IPS DF 6.9 (cell line): Measurements from ENCODE around the gene CHIC2.
"Not testable (repeated sequence)": the region's sequence is repeated elsewhere in the genome, so short reads cannot be mapped to it uniquely, and the experiment has no call there.

Source experiments
- DNase-seq: peaks from one replicate; pipeline ENCODE4 v3.0.0-alpha.2; 2013; ENCODE audit warnings: low read depth, low spot score
- H3K27ac ChIP-seq: one replicate; pipeline ENCODE4 v1.5.1; 2013; ENCODE audit warnings: low read length, control low read depth
- H3K27me3 ChIP-seq: 2 replicates; pipeline ENCODE4 v1.6.1; 2013; ENCODE audit warnings: mild to moderate bottlenecking, low read length; ENCODE audit not compliant: control insufficient read depth, insufficient read depth
- H3K36me3 ChIP-seq: 2 replicates; pipeline ENCODE4 v1.6.1; 2013; ENCODE audit warnings: low read length; ENCODE audit not compliant: control insufficient read depth, insufficient read depth
- H3K4me1 ChIP-seq: 2 replicates; pipeline ENCODE4 v1.6.1; 2013; ENCODE audit warnings: low read length; ENCODE audit not compliant: control insufficient read depth, insufficient read depth
- H3K4me3 ChIP-seq: 2 replicates; pipeline ENCODE4 v1.5.1; 2013; ENCODE audit warnings: mild to moderate bottlenecking, low read length
- H3K9me3 ChIP-seq: 2 replicates; pipeline ENCODE4 v1.6.1; 2013; ENCODE audit warnings: low read length, inconsistent platforms; ENCODE audit not compliant: control insufficient read depth, insufficient read depth
- WGBS: extraction: QIAGEN DNeasy Blood & Tissue Kit; methylation state at CpG from one replicate; pipeline ENCODE4 v1.1.7; 2013; ENCODE audit warnings: mixed read lengths, missing lambda C conversion rate; ENCODE audit not compliant: insufficient read length, insufficient coverage; 5-methylcytosine and 5-hydroxymethylcytosine counted together

Gene CHIC2

DNA sequence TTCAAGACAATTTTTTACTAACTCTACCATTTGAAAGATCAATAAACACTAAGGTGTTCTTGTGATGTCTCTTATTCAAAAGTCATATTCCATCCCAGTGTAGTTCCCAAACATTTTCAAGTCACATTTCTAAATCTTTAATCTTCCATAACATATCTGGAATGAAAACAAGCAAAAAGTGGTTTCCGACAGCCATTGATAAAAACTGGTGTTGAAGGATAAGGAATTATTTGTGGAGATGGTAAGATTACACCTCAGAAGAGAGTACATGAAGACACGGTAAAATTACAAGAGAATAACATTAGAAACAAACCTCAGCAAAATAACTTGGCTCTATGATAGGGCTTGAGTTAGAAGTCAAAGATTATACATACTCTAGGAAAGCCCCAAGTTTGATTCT, 4.3 kb downstream of the CHIC2 start:
- no peaks in the 10 kb centered on the region for H3K36me3 ChIP-seq
- WGBS, result no CpG with 5 or more reads among the region's 2 CpGs
- H3K27me3 ChIP-seq, result no peaks in the 10 kb centered on the region
- no peaks in the 10 kb centered on the region for H3K4me1 ChIP-seq
- no peak overlapping the region for H3K27ac ChIP-seq
- DNase-seq, result no peak
- no peaks in the 10 kb centered on the region for H3K9me3 ChIP-seq
- H3K4me3 ChIP-seq, result no peak overlapping the region

DNA sequence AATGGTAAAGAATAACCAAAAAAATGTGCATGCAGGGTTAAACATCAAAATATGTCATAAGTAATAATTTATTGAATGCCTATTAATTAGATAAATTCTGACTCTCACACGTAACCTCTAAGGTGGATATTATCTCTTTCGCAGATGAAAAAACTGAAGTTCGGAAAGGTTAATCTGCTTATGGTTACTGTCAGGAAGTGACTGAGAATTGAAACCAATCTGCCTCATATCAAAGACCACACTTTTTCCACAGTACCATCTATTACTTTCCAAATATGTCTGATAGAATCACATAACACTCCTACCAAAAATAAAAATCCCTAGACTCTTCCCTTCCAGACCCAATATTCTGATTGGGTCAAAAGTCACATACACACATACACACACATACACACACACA, 6.2 kb downstream of the CHIC2 start:
- H3K9me3 ChIP-seq, result no peaks in the 10 kb centered on the region
- H3K4me3 ChIP-seq, result no peak overlapping the region
- no CpG with 5 or more reads among the region's 3 CpGs for WGBS
- no peak overlapping the region for H3K27ac ChIP-seq
- H3K27me3 ChIP-seq, result no peaks in the 10 kb centered on the region
- H3K4me1 ChIP-seq, result no peaks in the 10 kb centered on the region
- no peak for DNase-seq
- no peaks in the 10 kb centered on the region for H3K36me3 ChIP-seq

DNA sequence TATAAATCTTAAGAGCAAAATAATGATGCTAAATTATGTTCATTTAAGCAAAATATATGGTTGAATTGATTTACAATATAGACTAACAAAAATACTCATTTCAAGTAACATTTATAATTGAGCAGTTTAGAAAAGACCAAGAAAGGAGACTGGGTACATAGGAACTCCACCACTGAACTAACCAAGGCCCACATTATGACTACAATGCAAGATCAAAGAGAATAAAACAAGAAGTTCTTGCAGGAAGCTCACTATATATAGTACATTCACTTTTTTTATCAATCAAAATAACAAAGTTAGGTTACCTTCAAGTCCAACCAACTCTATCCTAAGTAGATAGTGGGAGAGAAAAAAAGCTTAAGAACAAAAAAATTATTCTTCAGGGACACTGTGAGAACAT, 8.0 kb downstream of the CHIC2 start:
- Histone ChIP-seq H3K27ac (no peak overlapping the region), H3K27me3 (no peaks in the 10 kb centered on the region), H3K9me3 (no peaks in the 10 kb centered on the region), H3K36me3 (no peaks in the 10 kb centered on the region), H3K4me1 (no peaks in the 10 kb centered on the region), H3K4me3 (no peak overlapping the region)
- DNase-seq, result no peak

DNA sequence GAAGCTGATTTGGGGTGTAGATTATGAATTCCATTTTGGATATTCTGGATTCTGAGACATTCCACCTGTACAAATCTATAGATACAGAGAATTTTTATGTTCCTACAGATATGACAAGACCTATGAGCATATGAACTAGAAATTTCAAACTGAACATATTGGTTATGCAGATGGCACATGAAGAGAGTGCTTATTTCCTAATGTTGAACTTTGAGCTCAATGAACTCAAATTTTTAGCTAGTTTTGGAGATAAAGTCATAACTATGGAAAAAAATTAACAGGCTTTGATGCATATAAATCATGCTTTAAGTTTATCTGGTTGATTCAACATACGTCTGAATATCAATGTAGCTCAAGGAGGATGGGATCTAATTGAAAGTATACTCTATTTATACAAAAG, 8.9 kb downstream of the CHIC2 start:
- no peaks in the 10 kb centered on the region for H3K4me1 ChIP-seq
- no peak overlapping the region for H3K27ac ChIP-seq
- no peak for DNase-seq
- no peaks in the 10 kb centered on the region for H3K9me3 ChIP-seq
- H3K36me3 ChIP-seq, result no peaks in the 10 kb centered on the region
- no peaks in the 10 kb centered on the region for H3K27me3 ChIP-seq
- no peak overlapping the region for H3K4me3 ChIP-seq
- WGBS, result no CpG with 5 or more reads among the region's 1 CpG

DNA sequence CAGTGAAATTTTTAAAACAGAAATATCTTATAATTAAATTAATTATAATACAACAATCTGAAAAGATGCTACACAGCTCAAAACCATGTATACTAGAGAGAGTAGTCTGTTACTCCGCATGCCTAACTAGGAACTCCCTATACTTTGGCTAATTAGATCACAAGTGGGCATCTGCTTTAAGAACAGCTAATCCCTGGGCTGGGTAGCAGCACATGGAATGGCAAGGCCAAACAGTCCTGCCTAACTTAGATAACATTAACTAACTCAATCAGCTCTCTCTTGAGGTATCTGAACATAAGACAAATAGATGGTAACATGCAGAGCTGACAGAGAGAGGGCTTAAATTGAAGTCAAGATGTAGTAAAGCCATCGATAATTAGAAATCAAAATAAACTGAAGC, 9.9 kb downstream of the CHIC2 start:
- no peak for DNase-seq
- Histone ChIP-seq H3K9me3 (no peaks in the 10 kb centered on the region), H3K27ac (no peak overlapping the region), H3K36me3 (no peaks in the 10 kb centered on the region), H3K4me3 (no peak overlapping the region), H3K4me1 (no peaks in the 10 kb centered on the region), H3K27me3 (no peaks in the 10 kb centered on the region)
- no CpG with 5 or more reads among the region's 2 CpGs for WGBS

DNA sequence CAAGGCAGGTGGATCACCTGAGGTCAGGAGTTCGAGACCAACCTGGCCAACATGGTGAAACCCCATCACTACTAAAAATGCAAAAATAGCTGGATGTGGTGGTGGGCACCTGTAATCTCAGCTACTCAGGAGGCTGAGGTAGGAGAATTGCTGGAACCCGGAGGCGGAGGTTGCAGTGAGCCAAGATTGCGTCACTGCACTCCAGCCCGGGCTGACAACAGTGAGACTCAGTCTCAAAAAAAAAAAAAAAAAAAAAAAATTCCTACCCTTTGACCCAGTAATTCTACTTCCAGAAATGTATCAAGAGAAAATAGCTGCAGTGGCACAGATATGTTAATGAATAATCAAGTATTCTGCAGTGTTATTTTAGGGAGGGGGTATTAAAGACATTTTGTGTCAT, 11.1 kb downstream of the CHIC2 start:
- H3K27me3 ChIP-seq, DNase-seq: not testable (repeated sequence)
- no CpG with 5 or more reads among the region's 5 CpGs for WGBS

DNA sequence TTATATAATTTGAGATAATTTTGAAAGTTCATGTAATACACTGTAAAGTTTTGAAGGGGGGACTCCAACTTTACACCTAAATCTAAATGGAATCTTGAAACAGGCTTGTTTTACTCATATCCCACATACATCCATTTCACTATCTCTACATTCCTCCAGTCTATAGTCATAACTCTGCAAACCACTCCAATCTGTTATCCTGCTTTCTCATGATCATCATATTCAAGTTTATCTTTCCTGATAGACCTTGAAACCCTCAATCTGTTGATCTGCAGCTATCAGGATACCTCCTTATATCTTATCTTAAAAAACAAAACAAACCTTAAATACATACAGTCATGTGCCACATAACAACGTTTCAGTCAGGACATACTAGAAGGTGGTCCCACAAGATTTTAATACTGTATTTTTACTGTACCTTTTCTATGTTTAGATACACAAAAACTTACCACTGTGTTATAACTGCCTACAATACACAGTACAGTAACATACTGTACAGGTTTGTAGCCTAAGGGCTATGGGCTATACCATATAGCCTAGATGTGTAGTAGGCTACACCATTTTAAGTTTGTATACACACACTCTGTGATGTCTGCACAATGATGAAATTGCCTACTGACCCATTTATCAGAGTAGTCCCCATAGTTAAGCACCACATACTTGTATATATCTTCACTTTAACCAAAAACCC, 14.0 kb downstream of the CHIC2 start:
- H3K4me3 ChIP-seq, result no peak overlapping the region
- H3K27ac ChIP-seq, result no peak overlapping the region
- H3K9me3 ChIP-seq, result no peaks in the 10 kb centered on the region
- H3K27me3 ChIP-seq, result no peaks in the 10 kb centered on the region
- H3K36me3 ChIP-seq, result no peaks in the 10 kb centered on the region
- WGBS, result no CpG with 5 or more reads among the region's 1 CpG
- no peak for DNase-seq
- no peaks in the 10 kb centered on the region for H3K4me1 ChIP-seq

More for the DNA sequence above, 11.1 kb downstream of the CHIC2 start:
- H3K4me1 ChIP-seq, H3K4me3 ChIP-seq, H3K36me3 ChIP-seq, H3K9me3 ChIP-seq, H3K27ac ChIP-seq: not testable (repeated sequence)

DNA sequence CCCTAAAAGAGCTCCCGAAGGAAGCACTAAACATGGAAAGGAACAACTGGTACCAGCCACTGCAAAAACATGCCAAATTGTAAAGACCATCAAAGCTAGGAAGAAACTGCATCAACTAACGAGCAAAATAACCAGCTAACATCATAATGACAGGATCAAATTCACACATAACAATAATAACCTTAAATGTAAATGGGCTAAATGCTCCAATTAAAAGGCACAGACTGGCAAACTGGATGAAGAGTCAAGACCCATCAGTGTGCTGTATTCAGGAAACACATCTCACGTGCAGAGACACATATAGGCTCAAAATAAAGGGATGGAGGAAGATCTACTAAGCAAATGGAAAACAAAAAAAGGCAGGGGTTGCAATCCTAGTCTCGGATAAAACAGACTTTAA, 20.8 kb downstream of the CHIC2 start:
- H3K27me3 ChIP-seq, DNase-seq, H3K36me3 ChIP-seq, H3K4me1 ChIP-seq, H3K27ac ChIP-seq, H3K9me3 ChIP-seq, H3K4me3 ChIP-seq: not testable (repeated sequence)
- no CpG with 5 or more reads among the region's 4 CpGs for WGBS

DNA sequence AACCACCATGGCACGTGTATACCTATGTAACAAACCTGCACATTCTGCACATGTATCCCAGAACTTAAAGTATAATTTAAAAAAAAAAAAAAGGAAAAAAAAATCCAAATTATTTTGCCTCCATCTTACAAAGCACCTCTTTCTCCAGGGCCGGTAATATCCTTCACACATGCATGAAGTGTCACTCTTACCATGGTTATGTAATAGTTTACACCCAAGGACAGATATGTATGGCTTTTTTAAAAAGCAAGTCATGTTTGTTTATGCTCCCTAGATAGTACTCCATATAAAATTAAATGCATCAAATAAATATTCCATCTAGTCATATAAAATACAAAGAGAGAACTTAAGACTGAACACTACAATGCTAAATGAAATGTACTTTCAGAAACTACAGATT, 22.5 kb downstream of the CHIC2 start:
- no peak overlapping the region for H3K27ac ChIP-seq
- DNase-seq, result no peak
- H3K9me3 ChIP-seq, result no peaks in the 10 kb centered on the region
- no peaks in the 10 kb centered on the region for H3K36me3 ChIP-seq
- no peaks in the 10 kb centered on the region for H3K27me3 ChIP-seq
- H3K4me1 ChIP-seq, result no peaks in the 10 kb centered on the region
- WGBS, result no CpG with 5 or more reads among the region's 2 CpGs
- H3K4me3 ChIP-seq, result no peak overlapping the region

DNA sequence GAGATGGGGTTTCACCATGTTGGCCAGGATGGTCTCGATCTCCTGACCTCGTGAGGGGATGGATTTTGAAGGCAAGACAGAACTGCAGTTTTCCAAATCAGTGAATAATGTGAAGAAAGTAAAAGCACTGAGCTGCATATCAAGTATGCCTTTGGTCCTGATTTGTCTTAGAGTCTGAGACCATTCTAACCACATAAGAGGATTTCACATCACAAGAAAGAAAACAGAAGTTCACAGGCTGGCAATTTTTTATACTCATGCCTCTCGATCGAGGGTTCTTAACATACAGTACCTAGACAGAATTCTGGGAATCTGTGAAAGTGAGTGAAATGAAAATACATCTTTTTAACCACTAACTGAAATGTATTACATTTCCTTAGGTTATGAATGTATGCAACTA, 23.3 kb downstream of the CHIC2 start:
- Histone ChIP-seq H3K9me3 (no peaks in the 10 kb centered on the region), H3K4me3 (no peak overlapping the region), H3K4me1 (no peaks in the 10 kb centered on the region), H3K27me3 (no peaks in the 10 kb centered on the region), H3K36me3 (no peaks in the 10 kb centered on the region), H3K27ac (no peak overlapping the region)
- DNase-seq, result no peak
- no CpG with 5 or more reads among the region's 4 CpGs for WGBS

DNA sequence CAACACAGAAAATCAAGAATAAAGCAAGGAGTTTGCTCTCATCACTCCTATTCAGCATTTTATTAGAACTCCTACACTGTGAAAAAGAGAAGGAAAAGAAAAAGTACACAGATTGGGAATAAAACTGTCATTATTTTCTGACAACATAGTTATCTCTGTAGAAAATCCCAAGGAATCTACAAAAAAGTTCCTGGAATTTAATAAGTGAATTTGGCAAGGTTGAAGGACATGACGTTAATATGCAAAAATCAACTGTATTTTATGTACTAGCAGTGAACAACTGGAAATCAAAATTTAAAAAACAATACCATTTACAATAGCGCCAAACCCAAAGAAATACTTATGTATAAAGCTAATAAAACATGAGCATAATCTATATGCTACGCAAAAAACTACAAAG, 26.3 kb downstream of the CHIC2 start:
- H3K4me3 ChIP-seq, result no peak overlapping the region
- DNase-seq, result no peak
- no peak overlapping the region for H3K27ac ChIP-seq
- H3K27me3 ChIP-seq, result no peaks in the 10 kb centered on the region
- H3K9me3 ChIP-seq, result no peaks in the 10 kb centered on the region
- no peaks in the 10 kb centered on the region for H3K36me3 ChIP-seq
- H3K4me1 ChIP-seq, result no peaks in the 10 kb centered on the region
- no CpG with 5 or more reads among the region's 3 CpGs for WGBS
